Hepatocyte (in vitro differentiated cells): ENCODE results near the gene FAT2.

Experiments
- EZH2phosphoT487 ChIP-seq: fragments of 200-600 bp; sonication (generic); IDR thresholded peaks from one replicate; pipeline ENCODE4 v1.6.1; 2018; ENCODE audit warnings: antibody characterized with exemption, mild to moderate bottlenecking, low read depth, moderate library complexity; ENCODE audit not compliant: unreplicated experiment, severe bottlenecking
- TF ChIP-seq, protein P1 (sequence below): fragments of 200-600 bp; sonication (generic); IDR thresholded peaks from 2 replicates; pipeline ENCODE4 v1.5.1; 2016; ENCODE audit warnings: antibody characterized with exemption, mild to moderate bottlenecking; ENCODE audit not compliant: poor library complexity

DNA sequence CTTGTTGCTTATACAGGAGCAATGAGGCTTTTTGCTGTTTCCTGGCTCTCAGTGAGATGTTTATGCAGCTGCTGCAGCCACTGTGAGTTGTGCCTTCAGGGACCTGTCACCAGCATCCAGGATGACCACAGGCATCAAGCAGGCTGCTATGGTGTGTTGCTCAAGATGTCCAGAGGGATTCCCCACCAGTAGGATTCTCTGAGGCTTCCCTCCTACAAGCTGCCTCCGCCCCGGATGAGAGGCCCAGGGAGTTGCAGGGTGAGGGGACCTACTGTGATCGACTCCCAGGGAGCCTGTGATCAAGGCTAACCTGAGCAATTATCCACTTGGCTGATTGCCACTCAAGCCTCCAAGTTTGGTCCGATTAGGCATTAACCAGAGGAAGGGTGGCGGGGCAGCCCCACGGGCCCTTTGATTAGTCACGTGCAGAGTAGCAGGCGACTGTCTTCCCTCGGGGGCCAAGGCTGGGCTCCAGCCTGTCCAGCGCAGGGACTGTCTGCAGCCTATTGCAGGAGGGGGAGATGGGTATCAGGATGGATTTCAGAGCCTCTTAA, 1.8 kb upstream of the FAT2 start:
- TF ChIP-seq, protein P1, sequence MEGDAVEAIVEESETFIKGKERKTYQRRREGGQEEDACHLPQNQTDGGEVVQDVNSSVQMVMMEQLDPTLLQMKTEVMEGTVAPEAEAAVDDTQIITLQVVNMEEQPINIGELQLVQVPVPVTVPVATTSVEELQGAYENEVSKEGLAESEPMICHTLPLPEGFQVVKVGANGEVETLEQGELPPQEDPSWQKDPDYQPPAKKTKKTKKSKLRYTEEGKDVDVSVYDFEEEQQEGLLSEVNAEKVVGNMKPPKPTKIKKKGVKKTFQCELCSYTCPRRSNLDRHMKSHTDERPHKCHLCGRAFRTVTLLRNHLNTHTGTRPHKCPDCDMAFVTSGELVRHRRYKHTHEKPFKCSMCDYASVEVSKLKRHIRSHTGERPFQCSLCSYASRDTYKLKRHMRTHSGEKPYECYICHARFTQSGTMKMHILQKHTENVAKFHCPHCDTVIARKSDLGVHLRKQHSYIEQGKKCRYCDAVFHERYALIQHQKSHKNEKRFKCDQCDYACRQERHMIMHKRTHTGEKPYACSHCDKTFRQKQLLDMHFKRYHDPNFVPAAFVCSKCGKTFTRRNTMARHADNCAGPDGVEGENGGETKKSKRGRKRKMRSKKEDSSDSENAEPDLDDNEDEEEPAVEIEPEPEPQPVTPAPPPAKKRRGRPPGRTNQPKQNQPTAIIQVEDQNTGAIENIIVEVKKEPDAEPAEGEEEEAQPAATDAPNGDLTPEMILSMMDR = no peak
- TF ChIP-seq EZH2phosphoT487 = no peak
